ENCODE data around the gene SEC11C. TPM values are rescaled to one million over a fixed set of nuclear protein-coding genes. Genes with fewer than 3 reads are reported as not detected.
A peak's percentile ranks its signal among the peaks of the same experiment; 100 is the strongest.

The SEC11C gene
- total and polyA plus RNA-seq, 5 donors from 2014 or later = 80.4 to 279 (median 200) TPM

DNA sequence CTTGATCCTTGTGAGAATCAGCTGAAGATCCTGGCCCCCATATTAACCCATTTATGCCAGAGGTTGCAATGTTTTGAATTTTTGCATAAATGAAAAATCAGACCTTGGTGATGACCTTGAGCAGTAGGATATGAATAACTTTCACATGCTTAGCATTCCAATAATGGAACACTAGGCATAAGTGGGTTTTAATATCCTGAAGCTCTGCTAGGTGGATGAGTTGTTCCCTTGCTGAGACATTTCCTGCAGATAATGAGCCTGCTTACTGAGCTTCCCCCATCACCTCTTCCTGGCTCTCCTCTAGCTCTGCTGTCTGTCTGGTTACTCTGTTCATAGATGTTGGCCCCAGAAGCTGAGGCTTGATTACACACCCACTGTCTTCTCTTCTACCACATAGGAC, 25.5 kb upstream of the SEC11C start:
- Mint-ChIP-seq H3K9me3 (peaks cover 0 to 6% (median 0%) of the 10 kb centered on the region in 7 donors), H3K4me3 (no peak overlapping the region), H3K27me3 (peaks cover 30% of the 10 kb centered on the region), H3K36me3 (no peaks in the 10 kb centered on the region), H3K4me1 (no peaks in the 10 kb centered on the region), H3K27ac (no peak overlapping the region)
- H3K4me1 ChIP-seq (ENCODE audit: control insufficient read depth, insufficient read depth, low read length, poor library complexity, severe bottlenecking) = no peaks in the 10 kb centered on the region
- peaks cover 0 to 2% of the 10 kb centered on the region in 2 experiments for H3K9me3 ChIP-seq (ENCODE audit: control insufficient read depth in 2 of 2, low read length in 2 of 2)
- H3K27ac ChIP-seq (ENCODE audit: insufficient read depth, low read length, poor library complexity, severe bottlenecking) = no peak overlapping the region
- H3K36me3 ChIP-seq (ENCODE audit: control insufficient read depth, insufficient read depth, low read length) = no peaks in the 10 kb centered on the region
- ATAC-seq (ENCODE audit: low read depth in 2 of 2) (no peak), DNase-seq (no peak)
- no peak overlapping the region for H3K4me3 ChIP-seq (ENCODE audit: low read depth, low read length)
- H3K27me3 ChIP-seq (ENCODE audit: control insufficient read depth, insufficient read depth, low read length) = peaks cover 33% of the 10 kb centered on the region

DNA sequence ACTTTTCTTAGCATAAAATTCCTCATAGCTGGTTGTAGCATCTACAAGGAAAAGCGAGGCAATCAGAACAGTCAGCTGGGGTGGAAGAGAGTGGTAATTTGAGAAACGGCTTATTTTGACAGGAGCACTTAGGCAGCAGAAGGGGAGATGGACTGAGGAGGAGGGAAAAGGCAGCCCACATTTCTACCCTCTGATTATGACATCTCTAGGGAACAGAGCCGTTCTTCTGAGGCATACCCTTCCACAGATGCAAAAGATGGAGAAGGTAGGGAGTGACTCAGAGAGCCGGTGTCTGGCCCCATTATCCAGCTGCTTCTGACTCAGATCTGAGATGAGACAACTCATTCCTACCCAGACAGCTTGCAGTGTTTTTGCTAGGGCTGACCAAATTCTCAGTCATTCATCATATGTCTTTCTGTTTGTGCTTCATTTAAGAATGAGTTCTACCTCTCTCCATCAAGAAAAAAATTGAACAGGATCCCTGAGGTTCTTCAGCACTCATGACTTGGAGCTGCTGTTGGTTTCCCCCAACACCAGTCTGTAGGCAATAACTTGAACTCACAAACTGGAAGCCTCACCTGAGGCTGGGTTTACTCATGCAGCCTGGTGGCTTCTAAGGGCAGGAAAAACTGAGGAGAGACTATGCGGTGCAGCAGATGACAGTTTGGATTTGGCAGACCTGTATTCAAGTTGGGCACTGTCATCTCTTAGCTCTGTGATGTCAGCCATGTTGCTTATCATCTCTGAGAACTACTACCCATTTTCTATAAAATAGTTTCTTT, 15.9 kb upstream of the SEC11C start:
- no peaks in the 10 kb centered on the region for H3K36me3 Mint-ChIP-seq
- Histone ChIP-seq H3K4me1 (ENCODE audit: control insufficient read depth, insufficient read depth, low read length, poor library complexity, severe bottlenecking) (no peaks in the 10 kb centered on the region), H3K9me3 (ENCODE audit: control insufficient read depth in 2 of 2, low read length in 2 of 2) (no peaks in the 10 kb centered on the region), H3K36me3 (ENCODE audit: control insufficient read depth, insufficient read depth, low read length) (no peaks in the 10 kb centered on the region), H3K27me3 (ENCODE audit: control insufficient read depth, insufficient read depth, low read length) (peaks cover 3% of the 10 kb centered on the region), H3K27ac (ENCODE audit: insufficient read depth, low read length, poor library complexity, severe bottlenecking) (no peak overlapping the region), H3K4me3 (ENCODE audit: low read depth, low read length) (no peak overlapping the region)
- peak overlapping the region in 1 of 3 donors; percentile 59 for H3K27ac Mint-ChIP-seq
- H3K4me3 Mint-ChIP-seq = no peak overlapping the region
- no peaks in the 10 kb centered on the region for H3K9me3 Mint-ChIP-seq
- H3K4me1 Mint-ChIP-seq = no peaks in the 10 kb centered on the region
- peaks cover 10% of the 10 kb centered on the region for H3K27me3 Mint-ChIP-seq
- ATAC-seq (ENCODE audit: low read depth in 2 of 2) (no peak), DNase-seq (peak in 1 of 3 donors; percentile 37)

DNA sequence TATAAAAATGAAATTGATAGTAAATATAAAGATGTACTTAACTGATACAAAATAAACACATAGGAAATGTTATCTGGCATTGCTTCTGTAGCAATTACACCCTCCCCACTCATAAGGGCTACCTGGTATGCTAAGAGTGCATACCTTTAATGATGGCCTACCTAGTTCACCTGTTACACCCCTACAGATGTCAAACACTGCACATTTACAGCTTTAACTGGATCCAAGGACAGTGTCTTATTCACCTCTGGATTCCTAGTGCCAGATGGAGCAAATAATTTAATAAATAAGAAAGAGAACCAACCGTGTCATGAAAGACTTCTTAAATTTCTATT, 15.3 kb upstream of the SEC11C start:
- Mint-ChIP-seq H3K27me3 (peaks cover 5% of the 10 kb centered on the region), H3K27ac (no peak overlapping the region), H3K36me3 (no peaks in the 10 kb centered on the region), H3K4me3 (no peak overlapping the region), H3K9me3 (no peaks in the 10 kb centered on the region), H3K4me1 (no peaks in the 10 kb centered on the region)
- no peak for DNase-seq
- Histone ChIP-seq H3K27me3 (ENCODE audit: control insufficient read depth, insufficient read depth, low read length) (peaks cover 7% of the 10 kb centered on the region), H3K36me3 (ENCODE audit: control insufficient read depth, insufficient read depth, low read length) (no peaks in the 10 kb centered on the region), H3K4me1 (ENCODE audit: control insufficient read depth, insufficient read depth, low read length, poor library complexity, severe bottlenecking) (no peaks in the 10 kb centered on the region), H3K9me3 (ENCODE audit: control insufficient read depth in 2 of 2, low read length in 2 of 2) (no peaks in the 10 kb centered on the region), H3K27ac (ENCODE audit: insufficient read depth, low read length, poor library complexity, severe bottlenecking) (no peak overlapping the region), H3K4me3 (ENCODE audit: low read depth, low read length) (no peak overlapping the region)
- ATAC-seq (ENCODE audit: low read depth in 2 of 2) = no peak

DNA sequence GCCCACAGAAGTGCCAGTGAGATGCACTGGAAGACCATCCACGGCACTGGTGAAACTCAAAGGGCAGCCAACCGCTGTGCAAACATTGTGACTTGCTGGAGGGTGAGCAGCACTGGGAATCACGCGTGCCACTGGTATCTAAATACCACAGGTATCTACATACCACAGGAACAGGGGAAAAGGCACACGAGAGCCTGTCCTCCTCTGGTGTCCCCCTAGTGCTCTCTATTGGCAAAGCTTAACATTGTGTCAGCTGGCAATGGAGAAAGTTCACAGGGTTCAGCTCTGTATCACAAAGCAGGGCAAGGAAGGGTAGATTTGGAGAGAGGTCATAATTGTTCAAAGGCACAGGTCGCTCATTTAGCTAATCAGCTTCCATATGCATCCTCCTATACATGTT, 12.6 kb upstream of the SEC11C start:
- H3K4me3 ChIP-seq (ENCODE audit: low read depth, low read length) = no peak overlapping the region
- H3K4me3 Mint-ChIP-seq = no peak overlapping the region
- no peaks in the 10 kb centered on the region for H3K36me3 ChIP-seq (ENCODE audit: control insufficient read depth, insufficient read depth, low read length)
- no peak for ATAC-seq (ENCODE audit: low read depth in 2 of 2)
- H3K4me1 Mint-ChIP-seq = no peaks in the 10 kb centered on the region
- no peak overlapping the region for H3K27ac ChIP-seq (ENCODE audit: insufficient read depth, low read length, poor library complexity, severe bottlenecking)
- peaks cover 17% of the 10 kb centered on the region for H3K27me3 Mint-ChIP-seq
- H3K4me1 ChIP-seq (ENCODE audit: control insufficient read depth, insufficient read depth, low read length, poor library complexity, severe bottlenecking) = no peaks in the 10 kb centered on the region
- no peaks in the 10 kb centered on the region for H3K9me3 Mint-ChIP-seq
- no peaks in the 10 kb centered on the region for H3K36me3 Mint-ChIP-seq
- peaks cover 21% of the 10 kb centered on the region for H3K27me3 ChIP-seq (ENCODE audit: control insufficient read depth, insufficient read depth, low read length)
- no peak for DNase-seq
- no peaks in the 10 kb centered on the region for H3K9me3 ChIP-seq (ENCODE audit: control insufficient read depth in 2 of 2, low read length in 2 of 2)
- no peak overlapping the region for H3K27ac Mint-ChIP-seq

DNA sequence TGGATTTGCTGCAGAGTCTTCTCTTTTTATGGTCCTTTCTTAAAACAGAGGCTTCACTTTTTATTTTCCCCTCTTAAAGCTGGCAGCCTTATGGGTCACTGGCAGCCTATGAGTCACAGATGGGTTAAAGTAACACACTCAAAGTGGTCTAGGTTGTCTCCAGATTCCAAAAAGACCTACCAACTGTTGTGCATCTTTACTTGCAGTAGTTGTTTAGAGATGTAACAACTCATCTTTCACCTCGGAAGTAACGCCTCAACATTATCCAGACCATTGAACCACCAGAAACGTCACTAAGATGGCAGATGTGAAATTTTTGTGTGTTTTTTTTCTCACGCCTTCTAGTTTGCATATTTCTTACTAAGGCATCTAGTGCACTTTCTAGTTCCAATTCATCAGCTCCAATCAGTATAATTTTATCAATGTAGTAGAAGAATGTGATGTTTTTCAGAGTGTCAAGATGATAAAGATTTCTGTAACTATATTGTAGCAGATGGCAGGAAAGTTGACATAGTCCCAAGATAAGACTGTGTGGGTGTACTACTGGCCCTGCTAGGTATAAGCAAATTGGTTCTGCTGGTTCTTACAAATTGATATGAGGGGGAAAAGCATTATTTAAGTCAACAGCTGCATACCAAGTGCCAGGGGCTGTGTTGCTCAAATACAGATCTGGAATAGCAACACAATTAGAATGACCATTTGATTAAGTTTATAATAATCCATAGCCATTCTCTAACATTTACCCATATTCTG, 9.6 kb upstream of the SEC11C start:
- no peaks in the 10 kb centered on the region for H3K36me3 ChIP-seq (ENCODE audit: control insufficient read depth, insufficient read depth, low read length)
- H3K4me1 ChIP-seq (ENCODE audit: control insufficient read depth, insufficient read depth, low read length, poor library complexity, severe bottlenecking) = no peaks in the 10 kb centered on the region
- H3K4me3 ChIP-seq (ENCODE audit: low read depth, low read length) = no peak overlapping the region
- DNase-seq (no peak), ATAC-seq (ENCODE audit: low read depth in 2 of 2) (no peak)
- Mint-ChIP-seq H3K4me1 (no peaks in the 10 kb centered on the region), H3K36me3 (no peaks in the 10 kb centered on the region), H3K27ac (no peak overlapping the region), H3K27me3 (peaks cover 36% of the 10 kb centered on the region), H3K9me3 (peaks cover 0 to 6% (median 0%) of the 10 kb centered on the region in 7 donors), H3K4me3 (no peak overlapping the region)
- H3K27me3 ChIP-seq (ENCODE audit: control insufficient read depth, insufficient read depth, low read length) = peaks cover 39% of the 10 kb centered on the region
- no peaks in the 10 kb centered on the region for H3K9me3 ChIP-seq (ENCODE audit: control insufficient read depth in 2 of 2, low read length in 2 of 2)
- H3K27ac ChIP-seq (ENCODE audit: insufficient read depth, low read length, poor library complexity, severe bottlenecking) = no peak overlapping the region

DNA sequence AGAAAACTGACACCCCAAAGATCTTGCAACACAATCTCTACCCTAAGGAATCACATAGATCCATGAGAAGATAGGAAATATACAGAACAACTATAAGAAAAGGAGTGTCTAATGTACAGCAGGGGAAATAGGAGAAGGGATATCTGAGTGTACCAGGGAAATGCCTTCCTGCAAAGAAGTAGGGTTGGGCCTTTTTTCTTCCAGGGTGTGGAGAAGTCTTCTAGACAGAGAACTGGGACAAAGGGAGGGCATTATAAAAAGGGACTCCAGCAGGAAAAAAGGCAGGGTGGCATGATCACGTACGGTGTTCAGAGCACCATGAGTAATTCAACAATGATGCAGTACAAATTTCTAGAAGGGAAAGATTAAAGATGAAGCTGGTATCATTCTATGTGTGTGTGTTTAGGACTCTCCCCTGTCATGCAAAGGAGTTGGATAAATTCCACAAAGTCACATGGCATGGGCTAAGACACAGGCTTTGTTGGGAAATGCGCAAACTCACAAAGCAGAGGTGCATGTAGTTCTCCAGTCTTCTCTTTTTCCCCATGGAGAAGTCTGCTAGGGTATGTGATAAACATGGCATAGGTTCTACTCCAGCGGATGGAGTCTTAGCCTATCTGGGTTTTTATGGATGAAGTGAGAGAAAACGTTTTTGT, 6.7 kb upstream of the SEC11C start:
- Mint-ChIP-seq H3K36me3 (no peaks in the 10 kb centered on the region), H3K4me1 (no peaks in the 10 kb centered on the region), H3K27ac (no peak overlapping the region), H3K4me3 (no peak overlapping the region), H3K9me3 (peaks cover 0 to 6% (median 0%) of the 10 kb centered on the region in 7 donors), H3K27me3 (peaks cover 36% of the 10 kb centered on the region)
- no peaks in the 10 kb centered on the region for H3K9me3 ChIP-seq (ENCODE audit: control insufficient read depth in 2 of 2, low read length in 2 of 2)
- H3K36me3 ChIP-seq (ENCODE audit: control insufficient read depth, insufficient read depth, low read length) = no peaks in the 10 kb centered on the region
- peaks cover 49% of the 10 kb centered on the region for H3K27me3 ChIP-seq (ENCODE audit: control insufficient read depth, insufficient read depth, low read length)
- no peak for ATAC-seq (ENCODE audit: low read depth in 2 of 2)
- no peak overlapping the region for H3K4me3 ChIP-seq (ENCODE audit: low read depth, low read length)
- no peaks in the 10 kb centered on the region for H3K4me1 ChIP-seq (ENCODE audit: control insufficient read depth, insufficient read depth, low read length, poor library complexity, severe bottlenecking)
- DNase-seq = no peak
- no peak overlapping the region for H3K27ac ChIP-seq (ENCODE audit: insufficient read depth, low read length, poor library complexity, severe bottlenecking)

DNA sequence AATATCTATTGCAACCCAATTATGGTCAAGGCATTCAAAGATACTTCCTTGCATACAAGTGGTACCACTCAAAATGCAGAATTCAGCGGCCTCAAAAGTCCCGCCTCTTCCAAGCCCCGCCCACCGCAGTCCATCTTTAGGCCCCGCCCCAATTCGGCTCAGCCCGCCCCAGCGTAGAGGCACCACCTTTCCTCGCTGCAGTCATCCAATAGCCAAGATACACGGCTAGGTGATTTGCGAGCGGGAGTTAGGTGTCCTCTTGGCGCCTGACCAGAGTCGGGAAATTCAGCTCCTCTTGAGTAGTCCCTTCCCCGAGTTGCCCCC, 431 bp upstream of the SEC11C start:
- Mint-ChIP-seq H3K27ac (peak overlapping the region; percentile 99), H3K4me3 (peak overlapping the region; percentile 96 to 99 (median 97)), H3K27me3 (peaks cover 12% of the 10 kb centered on the region), H3K36me3 (no peaks in the 10 kb centered on the region), H3K9me3 (no peaks in the 10 kb centered on the region), H3K4me1 (peaks cover 14 to 45% (median 34%) of the 10 kb centered on the region in 4 donors)
- Histone ChIP-seq H3K4me3 (ENCODE audit: low read depth, low read length) (peak overlapping the region; percentile 77), H3K36me3 (ENCODE audit: control insufficient read depth, insufficient read depth, low read length) (no peaks in the 10 kb centered on the region), H3K27me3 (ENCODE audit: control insufficient read depth, insufficient read depth, low read length) (peaks cover 15% of the 10 kb centered on the region), H3K9me3 (ENCODE audit: control insufficient read depth in 2 of 2, low read length in 2 of 2) (no peaks in the 10 kb centered on the region), H3K4me1 (ENCODE audit: control insufficient read depth, insufficient read depth, low read length, poor library complexity, severe bottlenecking) (peaks cover 43% of the 10 kb centered on the region), H3K27ac (ENCODE audit: insufficient read depth, low read length, poor library complexity, severe bottlenecking) (peak overlapping the region; percentile 98)
- DNase-seq (peak; percentile 87 to 96 (median 94)), ATAC-seq (ENCODE audit: low read depth in 2 of 2) (peak; percentile 86)

Measured in CD4-positive, CD25-positive, alpha-beta regulatory T cell (primary cell).